Stomach (tissue), 9 donors: ENCODE measurements around the gene PTP4A1. TPM values are rescaled to one million over a fixed set of nuclear protein-coding genes. Genes with fewer than 3 reads are reported as not detected.

ENCODE experiments used
- DNase-seq, 2 donors: peaks; one replicate each; pipeline versions ENCODE4 v3.0.0 to v3.0.0-alpha.2; 2013 to 2019
- H3K27ac ChIP-seq, 5 donors: fragments of 200-600 bp in 4 of 5; sonication (generic) in 4 of 5; one replicate each; pipeline ENCODE4 v1.5.1; 2013 to 2019; ENCODE audit warnings: mild to moderate bottlenecking in 1 of 5, moderate library complexity in 1 of 5
- H3K27me3 ChIP-seq, 3 donors: fragments of 200-600 bp; sonication (generic); one replicate each; pipeline ENCODE4 v1.5.1; 2017 to 2019; ENCODE audit warnings: mixed run types in 1 of 3
- H3K36me3 ChIP-seq, 4 donors: fragments of 200-600 bp; sonication (generic); 1 replicate in 3 of 4; 2 replicates in 1 of 4; pipeline ENCODE4 v1.5.1; 2016 to 2019
- H3K4me1 ChIP-seq, 4 donors: fragments of 200-600 bp; sonication (generic); one replicate each; pipeline ENCODE4 v1.5.1; 2016 to 2019
- H3K4me3 ChIP-seq, 4 donors: fragments of 200-600 bp; sonication (generic) in 3 of 4; one replicate each; pipeline ENCODE4 v1.5.1; 2016 to 2019; ENCODE audit warnings: mild to moderate bottlenecking in 1 of 4
- H3K9me3 ChIP-seq, 4 donors: fragments of 200-600 bp; sonication (generic); one replicate each; pipeline ENCODE4 v1.5.1; 2016 to 2019
- EP300 ChIP-seq: sonication (generic); formaldehyde crosslinking; IDR thresholded peaks from one replicate; pipeline ENCODE4 v1.6.1; 2017; ENCODE audit warnings: antibody characterized with exemption
- POLR2A ChIP-seq, 4 donors: fragments of 450-650 bp; IDR thresholded peaks; one replicate each; pipeline ENCODE4 v1.6.1; 2016; ENCODE audit warnings: antibody characterized with exemption in 4 of 4, control low read depth in 2 of 4, mild to moderate bottlenecking in 1 of 4, moderate library complexity in 1 of 4
- POLR2AphosphoS5 ChIP-seq, 3 donors: sonication (generic); formaldehyde crosslinking; IDR thresholded peaks; one replicate each; pipeline ENCODE4 v1.6.1; 2016; ENCODE audit warnings: antibody characterized with exemption in 3 of 3
- WGBS, 5 donors: extraction: QIAGEN DNeasy Blood & Tissue Kit in 3 of 5; methylation state at CpG; one replicate each; pipeline versions ENCODE4 v1.1.5 to v1.1.7; 2013 to 2018; 5-methylcytosine and 5-hydroxymethylcytosine counted together
- intact Hi-C: fragments of 100-400 bp; cut with DNase I; formaldehyde crosslinking; loops from one replicate; pipeline ENCODE4 v1.15.1; 2023; ENCODE audit warnings: low total_unique reads
- polyA plus RNA-seq, 3 donors: library from polyadenylated mRNA; stranded (reverse); fragments of 200-250 nt; gene quantifications; one replicate each; pipeline ENCODE4 v1.2.3, GENCODE V29; 2013
- total RNA-seq, 5 donors: library from RNA; depleted of rRNA; stranded (reverse); fragments of >200 nt; gene quantifications; one replicate each; pipeline versions ENCODE4 v1.1.0 to v1.2.3, GENCODE V29; 2014 to 2016
- TF ChIP-seq, protein P1 (sequence below), 7 experiments: fragments of 450-650 bp in 4 of 7; fragments of 200-600 bp in 3 of 7; sonication (generic) in 3 of 7; IDR thresholded peaks; one replicate each; pipeline ENCODE4 v1.5.1; 2016 to 2019; ENCODE audit warnings: antibody characterized with exemption in 7 of 7, control low read depth in 2 of 7, mild to moderate bottlenecking in 1 of 7
- donor health status: healthy with polysubstance abuse.
- donor health status: Bipolar disorder and iron deficiency.
- donor health status: healthy.

Gene PTP4A1
- total and polyA plus RNA-seq, 8 donors: 10.0 to 140 (median 37.2) TPM

DNA sequence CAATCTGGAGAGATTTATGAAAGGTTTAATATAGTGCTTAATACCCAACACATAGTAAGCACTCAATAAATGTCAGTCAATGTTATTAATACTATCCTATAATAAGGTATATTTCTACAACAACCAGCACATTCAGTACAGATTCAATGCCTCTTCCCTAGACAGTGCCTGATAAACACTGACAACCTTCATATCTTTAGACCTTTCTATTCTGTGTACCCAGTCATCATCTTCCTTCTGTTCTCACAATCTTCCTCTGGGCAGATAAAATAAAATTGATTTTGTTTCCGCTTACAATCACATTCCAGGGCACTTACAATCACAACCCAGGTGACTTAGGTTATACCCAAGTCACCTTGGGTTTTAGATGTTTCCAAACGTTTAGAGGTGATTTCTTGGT lies 11.0 kb upstream of the PTP4A1 start:
- Histone ChIP-seq H3K4me1 (peaks cover 6 to 37% (median 23%) of the 10 kb centered on the region in 4 donors), H3K27ac (peak overlapping the region in 4 of 5 donors; percentile 57 to 80 (median 67)), H3K4me3 (no peak overlapping the region), H3K27me3 (no peaks in the 10 kb centered on the region), H3K9me3 (no peaks in the 10 kb centered on the region), H3K36me3 (no peaks in the 10 kb centered on the region)
- TF ChIP-seq POLR2AphosphoS5 (IDR thresholded peaks at IDR 0.05): no peak
- no peak for TF ChIP-seq EP300
- TF ChIP-seq, protein P1, sequence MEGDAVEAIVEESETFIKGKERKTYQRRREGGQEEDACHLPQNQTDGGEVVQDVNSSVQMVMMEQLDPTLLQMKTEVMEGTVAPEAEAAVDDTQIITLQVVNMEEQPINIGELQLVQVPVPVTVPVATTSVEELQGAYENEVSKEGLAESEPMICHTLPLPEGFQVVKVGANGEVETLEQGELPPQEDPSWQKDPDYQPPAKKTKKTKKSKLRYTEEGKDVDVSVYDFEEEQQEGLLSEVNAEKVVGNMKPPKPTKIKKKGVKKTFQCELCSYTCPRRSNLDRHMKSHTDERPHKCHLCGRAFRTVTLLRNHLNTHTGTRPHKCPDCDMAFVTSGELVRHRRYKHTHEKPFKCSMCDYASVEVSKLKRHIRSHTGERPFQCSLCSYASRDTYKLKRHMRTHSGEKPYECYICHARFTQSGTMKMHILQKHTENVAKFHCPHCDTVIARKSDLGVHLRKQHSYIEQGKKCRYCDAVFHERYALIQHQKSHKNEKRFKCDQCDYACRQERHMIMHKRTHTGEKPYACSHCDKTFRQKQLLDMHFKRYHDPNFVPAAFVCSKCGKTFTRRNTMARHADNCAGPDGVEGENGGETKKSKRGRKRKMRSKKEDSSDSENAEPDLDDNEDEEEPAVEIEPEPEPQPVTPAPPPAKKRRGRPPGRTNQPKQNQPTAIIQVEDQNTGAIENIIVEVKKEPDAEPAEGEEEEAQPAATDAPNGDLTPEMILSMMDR (IDR thresholded peaks at IDR 0.05): no peak
- no peak for TF ChIP-seq POLR2A (IDR thresholded peaks at IDR 0.05)
- 24 to 62% (median 41%) methylated on average over 2 of the region's 2 CpGs for WGBS, 5 donors
- DNase-seq: no peak
- intact Hi-C loops: no loop called here

GRCh38 chr6:63563235-63563634 lies 9.0 kb upstream of the PTP4A1 start:
- Histone ChIP-seq H3K4me3 (no peak overlapping the region), H3K4me1 (peaks cover 10 to 49% (median 31%) of the 10 kb centered on the region in 4 donors), H3K27ac (no peak overlapping the region), H3K27me3 (no peaks in the 10 kb centered on the region), H3K9me3 (no peaks in the 10 kb centered on the region), H3K36me3 (no peaks in the 10 kb centered on the region)
- TF ChIP-seq POLR2A (IDR thresholded peaks at IDR 0.05) (no peak), EP300 (no peak)
- no peak for DNase-seq
- intact Hi-C loops: no loop called here
- WGBS, 5 donors: 78 to 100% (median 96%) methylated on average over 1 of the region's 1 CpG

DNA sequence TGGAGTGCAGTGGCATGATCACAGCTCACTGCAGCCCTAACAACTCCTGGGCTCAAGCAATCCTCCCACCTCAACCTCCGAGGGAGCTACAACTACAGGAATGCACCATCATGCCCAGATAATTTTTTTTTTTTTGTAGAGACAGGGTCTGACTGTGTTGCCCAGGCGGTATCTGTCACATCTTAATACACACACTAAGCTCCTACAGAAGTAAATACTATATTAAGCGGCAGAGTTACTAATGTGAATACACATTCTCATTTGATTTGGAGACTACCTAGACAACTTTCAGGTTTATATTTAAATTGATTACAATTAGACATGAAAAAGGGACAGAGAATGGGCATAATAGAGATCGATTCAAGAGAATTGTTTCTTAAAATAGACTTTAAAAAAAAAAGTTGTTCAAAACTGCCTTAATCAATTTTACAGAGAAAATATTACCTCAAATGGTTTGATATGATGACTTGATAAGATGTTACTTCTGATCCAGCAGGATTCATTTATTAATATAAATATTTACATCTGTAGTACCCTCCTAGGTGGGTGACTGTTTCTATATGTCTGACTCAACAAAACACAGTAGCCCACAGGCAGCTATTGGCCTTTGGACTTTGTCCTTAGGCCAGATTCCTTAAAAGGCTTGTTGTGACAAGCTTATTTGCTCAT lies 7.1 kb upstream of the PTP4A1 start:
- Histone ChIP-seq H3K36me3 (no peaks in the 10 kb centered on the region), H3K4me1 (peaks cover 17 to 59% (median 33%) of the 10 kb centered on the region in 4 donors), H3K4me3 (no peak overlapping the region), H3K9me3 (no peaks in the 10 kb centered on the region), H3K27me3 (no peaks in the 10 kb centered on the region), H3K27ac (peak overlapping the region in 4 of 5 donors; percentile 13 to 100 (median 46))
- peak in 1 of 2 donors; percentile 64 for DNase-seq
- TF ChIP-seq POLR2AphosphoS5 (IDR thresholded peaks at IDR 0.05) (no peak), EP300 (no peak)
- TF ChIP-seq, protein P1 (IDR thresholded peaks at IDR 0.05): no peak
- intact Hi-C loops: no loop called here
- 41 to 68% (median 53%) methylated on average over 4 of the region's 4 CpGs for WGBS, 5 donors

DNA sequence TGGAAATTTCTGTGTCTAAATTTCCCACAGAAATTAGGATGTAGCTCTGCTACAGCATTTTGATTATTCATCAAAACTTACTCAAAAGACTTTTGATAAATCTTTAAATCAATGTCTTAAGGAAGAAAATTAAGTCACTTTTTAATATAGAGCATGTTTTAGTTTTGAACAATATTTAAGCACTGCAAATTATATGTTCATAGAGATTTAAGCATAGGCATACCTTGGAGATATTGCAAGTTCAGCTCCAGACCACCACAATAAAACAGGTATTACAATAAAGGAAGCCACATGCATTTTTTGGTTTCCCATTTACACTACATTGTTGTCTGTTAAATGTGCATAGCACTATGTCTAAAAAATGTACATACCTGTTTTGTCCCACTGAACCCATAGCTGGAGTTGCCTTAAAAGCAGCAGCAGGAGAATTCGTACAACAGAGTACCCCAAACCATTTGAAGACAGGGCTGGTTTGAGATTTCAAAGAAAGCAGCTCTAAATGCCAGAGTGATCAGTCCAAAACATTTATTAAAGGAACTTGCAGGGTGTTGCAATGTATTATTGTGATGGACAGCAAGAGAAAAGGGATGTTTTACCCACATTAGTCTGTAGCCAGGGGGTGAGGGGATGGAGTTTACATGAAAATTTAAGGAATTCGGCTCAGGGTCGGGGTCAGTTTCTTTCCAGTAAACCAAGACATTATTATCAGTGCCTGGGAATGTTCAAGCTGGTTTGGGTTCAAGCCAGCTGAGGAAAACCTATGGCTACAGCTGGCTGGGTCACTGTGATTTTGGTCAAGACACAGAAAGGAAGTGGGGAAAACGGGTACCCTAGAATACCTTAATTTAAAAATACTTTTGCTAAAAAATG lies 6.3 kb upstream of the PTP4A1 start:
- H3K9me3 ChIP-seq: no peaks in the 10 kb centered on the region
- TF ChIP-seq, protein P1 (IDR thresholded peaks at IDR 0.05): no peak
- TF ChIP-seq POLR2A (IDR thresholded peaks at IDR 0.05): no peak
- no peak for TF ChIP-seq POLR2AphosphoS5 (IDR thresholded peaks at IDR 0.05)
- TF ChIP-seq EP300: no peak
- no peaks in the 10 kb centered on the region for H3K27me3 ChIP-seq
- H3K4me3 ChIP-seq: no peak overlapping the region
- peaks cover 17 to 59% (median 36%) of the 10 kb centered on the region in 4 donors for H3K4me1 ChIP-seq
- no peak for DNase-seq
- WGBS, 5 donors: 25 to 46% (median 32%) methylated on average over 4 of the region's 4 CpGs
- intact Hi-C loops: no loop called here
- H3K27ac ChIP-seq: peak overlapping the region in 4 of 5 donors; percentile 1 to 100 (median 46)
- H3K36me3 ChIP-seq: no peaks in the 10 kb centered on the region
